OCI-M1 (cell line): ENCODE data around the gene ABCA7.
"Not testable (repeated sequence)": the region's sequence is repeated elsewhere in the genome, so short reads cannot be mapped to it uniquely, and the experiment has no call there.

ENCODE experiments used
- DNase-seq: peaks from one replicate; lab custom pipeline; 2025; lab: John Stamatoyannopoulos, UW

The ABCA7 gene

GRCh38 chr19:1016647-1017114 is 23.2 kb upstream of the ABCA7 start:
- no peak for DNase-seq

GRCh38 chr19:1017115-1017905 is 22.6 kb upstream of the ABCA7 start:
- no peak for DNase-seq

- DNase-seq, result no peak
These were observed 22.0 kb upstream of the ABCA7 start for GRCh38 chr19:1017906-1018305.

GRCh38 chr19:1018393-1018792 is 21.5 kb upstream of the ABCA7 start:
- DNase-seq, result peak; percentile 12

DNA sequence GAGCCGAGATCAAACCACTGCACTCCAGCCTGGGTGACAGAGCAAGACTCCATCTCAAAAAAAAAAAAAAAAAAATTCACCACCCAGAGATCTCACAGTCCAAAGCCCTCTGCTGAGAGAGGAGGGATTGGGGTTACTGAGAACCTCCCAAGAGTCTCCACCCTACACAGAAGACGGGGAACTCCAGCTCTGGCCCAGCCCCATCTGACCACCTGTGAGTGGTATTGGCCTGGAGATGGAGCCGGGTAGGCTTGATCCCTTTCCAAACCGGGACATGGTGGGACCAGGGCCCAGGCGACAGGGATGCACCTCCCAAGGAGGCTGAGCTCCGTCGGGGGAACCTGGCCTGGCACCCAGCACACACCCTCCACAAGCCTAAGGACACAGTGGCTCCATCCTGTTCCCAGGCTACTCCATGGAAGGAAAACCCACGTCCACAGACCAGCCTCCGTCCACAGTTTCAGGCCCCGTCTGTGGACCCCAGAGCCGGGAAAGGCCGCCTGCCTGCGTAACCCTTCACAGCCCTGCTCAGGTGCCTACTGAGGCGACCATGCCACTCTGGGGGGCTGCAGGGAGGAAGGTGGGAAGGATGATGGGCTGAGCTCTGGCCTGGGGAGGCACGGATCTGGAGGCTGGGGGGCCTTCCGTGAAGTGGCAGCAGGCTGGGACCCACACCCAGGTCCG is 20.8 kb upstream of the ABCA7 start:
- DNase-seq, result no peak

GRCh38 chr19:1019616-1019961 is 20.3 kb upstream of the ABCA7 start:
- DNase-seq, result no peak

DNA sequence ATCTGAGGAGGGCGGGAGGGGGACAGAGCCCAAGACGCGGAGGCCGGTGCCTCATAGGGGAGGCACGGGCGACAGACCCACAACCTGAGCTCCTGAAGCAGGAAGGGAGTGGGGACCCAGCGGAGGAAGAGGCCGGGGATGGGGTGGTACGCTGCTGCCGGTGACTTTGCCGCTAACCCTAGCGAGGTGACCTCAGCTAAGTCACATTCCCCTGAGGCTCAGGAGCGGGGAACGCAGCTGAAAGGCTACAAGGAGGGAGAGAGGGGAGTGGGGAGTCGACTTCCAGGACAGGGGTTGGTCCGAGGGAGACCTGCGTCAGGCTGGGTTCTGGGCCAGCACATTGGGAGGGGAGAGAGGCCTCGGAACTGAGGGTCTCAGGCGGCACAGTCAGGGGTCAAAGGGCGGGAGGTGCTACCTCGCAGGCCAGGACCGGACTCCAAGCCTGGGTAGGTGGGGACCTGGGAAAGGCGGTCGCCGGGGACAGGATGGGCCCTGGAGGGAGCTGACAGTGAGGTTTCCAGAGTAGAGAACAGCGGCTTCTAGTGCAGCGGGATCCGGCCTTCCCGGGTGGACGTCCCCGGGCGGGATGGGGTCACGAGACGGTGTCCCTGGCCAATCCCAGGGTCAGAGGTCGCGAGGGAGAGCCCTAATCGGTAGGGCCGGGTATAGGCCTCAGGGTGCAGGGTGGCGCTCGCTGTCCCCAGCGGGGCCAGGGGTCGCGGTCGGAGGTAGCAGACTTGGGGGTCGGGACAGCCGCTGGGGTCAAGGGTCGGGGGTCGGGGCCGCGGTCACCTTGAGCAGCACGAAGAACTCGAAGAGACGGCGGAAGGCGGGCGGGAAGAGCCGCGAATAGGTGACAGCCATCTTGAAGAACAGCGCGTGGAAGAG is 19.7 kb upstream of the ABCA7 start:
- no peak for DNase-seq

GRCh38 chr19:1020868-1021425 is 19.0 kb upstream of the ABCA7 start, which contains the start of gene TMEM259:
Gene TMEM259, minus strand, starts transcription at chr19:1021123. Its CDS starts 127 bp downstream, at chr19:1020996.
- peak; percentile 94 for DNase-seq

DNA sequence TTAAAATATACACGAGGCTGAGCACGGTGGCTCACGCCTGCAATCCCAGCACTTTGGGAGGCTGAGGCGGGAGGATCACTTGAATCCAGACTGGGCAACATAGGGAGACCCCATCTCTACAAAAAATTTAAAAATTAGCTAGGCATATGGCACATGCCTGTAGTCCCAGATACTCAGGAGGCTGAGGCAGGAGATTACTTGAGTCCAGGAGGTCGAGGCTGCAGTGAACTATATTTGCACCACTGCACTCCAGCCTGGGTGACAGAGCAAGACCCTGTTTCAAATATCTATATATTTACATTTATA is 16.1 kb upstream of the ABCA7 start:
- DNase-seq, result not testable (repeated sequence)

DNA sequence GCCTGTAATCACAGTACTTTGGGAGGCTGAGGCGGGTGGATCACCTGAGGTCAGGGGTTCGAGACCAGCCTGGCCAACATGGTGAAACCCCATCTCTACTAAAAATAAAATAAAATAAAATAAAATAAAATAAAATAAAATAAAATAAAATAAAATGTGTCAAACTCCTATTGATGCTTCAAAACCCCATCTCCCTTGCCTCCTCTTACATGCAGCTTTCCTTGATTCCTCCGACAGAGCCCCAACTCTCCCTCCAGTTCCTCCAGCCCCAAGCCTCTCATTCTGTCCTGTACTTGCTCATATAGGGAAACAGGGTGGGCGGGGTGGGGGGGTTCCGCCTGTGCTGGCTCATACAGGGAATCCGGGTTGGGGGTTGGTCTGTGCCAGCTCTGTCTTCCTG is 14.8 kb upstream of the ABCA7 start:
- DNase-seq, result not testable (repeated sequence)

DNA sequence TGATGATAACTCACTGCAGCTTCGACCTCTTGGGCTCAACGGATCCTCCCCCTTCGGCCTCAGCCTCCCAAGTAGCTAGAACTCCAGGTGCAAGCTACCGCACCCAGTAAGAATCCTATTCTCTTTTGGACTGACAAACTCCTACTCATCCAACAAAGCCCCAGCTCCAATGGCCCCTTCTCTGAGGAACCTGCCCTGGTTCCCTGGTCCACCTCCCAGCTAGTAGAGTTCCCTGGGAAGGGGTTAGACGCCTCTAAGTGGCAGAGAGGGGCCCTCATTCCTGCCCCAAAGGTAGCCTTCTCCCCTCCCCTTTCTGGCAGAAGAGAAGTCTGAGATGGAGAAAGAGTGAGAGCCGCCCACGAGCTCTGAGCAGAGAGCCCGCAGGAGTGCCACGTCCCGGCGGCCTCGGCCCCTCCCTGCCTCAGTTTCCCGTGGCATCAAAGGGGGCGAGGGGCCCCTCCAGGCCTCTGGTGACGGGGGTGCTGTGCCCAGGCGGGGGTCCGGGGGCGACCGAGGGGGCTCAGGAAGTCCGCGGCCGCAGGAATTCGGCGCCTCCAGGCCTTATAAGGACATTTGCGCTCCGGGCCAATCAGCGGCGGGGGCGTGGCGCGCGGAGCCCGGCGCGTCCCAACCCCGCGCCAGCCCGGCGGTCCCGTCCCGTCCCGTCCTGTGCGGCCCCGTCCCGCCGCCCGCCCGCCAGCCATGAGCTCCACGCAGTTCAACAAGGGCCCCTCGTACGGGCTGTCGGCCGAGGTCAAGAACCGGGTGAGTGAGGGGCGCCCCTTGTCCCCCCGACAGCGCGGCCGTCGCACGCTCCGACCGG is 13.7 kb upstream of the ABCA7 start, which contains the start of gene CNN2:
Gene CNN2, plus strand, starts transcription at position 649 of the 823 bp plus-strand sequence. Its CDS starts 54 bp downstream, at position 703.
- peak; percentile 72 for DNase-seq

DNA sequence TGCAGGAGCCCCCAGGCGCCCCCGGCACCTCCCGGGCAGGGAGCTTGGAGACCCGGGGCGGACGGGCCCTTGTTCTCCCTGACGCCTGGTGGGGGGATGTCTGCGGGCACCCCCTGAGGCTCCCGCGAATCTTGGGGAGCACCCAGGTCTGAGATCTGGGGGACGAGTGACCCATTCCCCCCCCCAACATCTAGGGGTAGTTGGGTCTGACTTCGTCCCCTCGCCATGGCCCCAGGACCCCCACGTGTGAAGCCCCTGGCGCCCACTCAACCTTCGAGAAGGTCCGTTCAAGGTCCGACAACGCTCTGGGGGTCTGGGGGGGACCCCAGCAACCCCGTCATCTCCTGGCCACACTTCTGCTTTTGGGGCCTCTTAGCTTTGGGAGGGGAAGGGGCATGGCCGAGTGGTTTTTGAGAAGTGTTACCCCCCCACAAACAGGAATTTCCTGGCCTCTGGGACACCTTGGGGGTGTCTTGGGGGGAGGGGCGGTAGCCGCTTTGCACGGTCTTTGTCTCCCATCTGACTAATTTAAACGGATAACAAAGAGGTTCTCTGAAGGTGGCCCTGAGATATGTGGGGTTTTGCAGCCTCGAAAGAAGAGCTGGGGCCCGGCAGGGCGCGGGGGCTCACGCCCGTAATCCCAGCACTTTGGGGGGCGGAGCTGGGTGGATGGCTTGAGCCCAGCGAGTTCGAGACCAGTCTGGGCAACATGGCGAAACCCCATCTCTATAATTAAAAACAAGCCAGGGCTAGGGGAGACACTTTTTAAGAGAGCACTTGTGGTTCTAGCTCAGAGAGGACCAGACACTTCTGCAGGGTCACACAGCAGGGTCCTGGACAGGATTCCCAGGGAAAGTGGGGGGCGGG is 12.9 kb upstream of the ABCA7 start:
- no peak for DNase-seq

DNA sequence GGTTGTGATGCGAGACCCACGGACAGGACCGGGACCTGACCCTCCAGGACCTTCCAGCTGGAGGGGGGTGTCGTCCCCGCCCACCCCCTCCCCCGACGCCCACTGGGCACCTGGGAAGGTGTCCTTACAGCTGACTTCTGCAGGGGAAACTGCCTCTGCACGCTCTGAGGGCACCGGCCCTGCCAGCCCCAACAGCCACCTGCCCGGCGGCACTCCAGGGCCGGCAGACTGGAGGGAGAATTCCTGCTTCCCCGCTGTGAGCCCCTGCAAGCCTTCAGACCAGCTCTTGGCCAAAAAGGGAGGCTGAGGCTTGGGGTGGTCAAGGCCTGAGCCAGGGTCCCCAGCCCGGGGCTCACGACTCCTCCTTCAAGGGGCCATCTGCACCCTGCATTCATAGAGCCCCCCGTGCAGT is 12.3 kb upstream of the ABCA7 start:
- no peak for DNase-seq

- DNase-seq, result no peak
These were observed 11.6 kb upstream of the ABCA7 start for GRCh38 chr19:1028062-1028926.

- DNase-seq, result no peak
These were observed 7.5 kb upstream of the ABCA7 start for GRCh38 chr19:1032264-1032867.

GRCh38 chr19:1035998-1036621 is 3.8 kb upstream of the ABCA7 start:
- DNase-seq, result no peak

- DNase-seq, result no peak
These were observed 2.3 kb upstream of the ABCA7 start for GRCh38 chr19:1037621-1038064.

DNA sequence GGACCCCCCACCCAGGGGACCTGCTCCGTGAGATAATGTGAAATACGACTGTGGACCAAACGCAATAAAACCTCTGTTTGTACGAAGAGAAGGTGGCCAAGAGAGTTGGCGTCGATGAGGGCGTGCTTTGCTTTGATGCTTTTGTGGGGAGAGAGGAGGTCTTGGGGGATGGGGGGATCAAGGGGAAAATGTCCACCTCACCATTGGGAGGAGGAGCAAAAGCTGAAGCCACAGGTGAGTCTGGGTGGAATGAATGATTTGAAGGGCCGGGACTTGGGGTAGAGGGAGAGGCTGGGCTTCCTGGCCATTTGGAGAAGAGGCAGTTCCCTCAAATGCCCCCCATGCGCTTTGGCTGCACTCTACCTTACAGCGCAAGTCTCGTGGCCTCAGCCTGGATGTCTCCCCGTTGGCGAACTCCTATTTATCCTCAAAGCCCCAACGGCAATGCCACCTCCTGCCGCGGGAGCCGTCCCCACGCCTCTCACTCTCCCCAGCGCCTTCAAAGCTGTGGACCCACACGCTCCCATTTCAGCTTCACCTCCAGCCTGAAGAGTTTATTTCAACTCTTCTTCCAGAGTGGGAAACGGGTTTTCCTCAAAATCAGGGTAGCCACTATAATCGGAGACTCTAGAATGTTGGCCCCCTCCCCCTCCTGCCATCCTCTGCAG is 795 bp upstream of the ABCA7 start:
- DNase-seq, result no peak
